Measurements from ENCODE around the gene GPR61. TPM values are rescaled to one million over a fixed set of nuclear protein-coding genes. Genes with fewer than 3 reads are reported as not detected.

The GPR61 gene
- total RNA-seq, 1 donor = not detected

- no peak overlapping the region for H3K4me3 ChIP-seq (ENCODE audit: low read depth, low read length)
- peak; percentile 63 for DNase-seq (ENCODE audit: low read depth)
- TF ChIP-seq, protein P1, sequence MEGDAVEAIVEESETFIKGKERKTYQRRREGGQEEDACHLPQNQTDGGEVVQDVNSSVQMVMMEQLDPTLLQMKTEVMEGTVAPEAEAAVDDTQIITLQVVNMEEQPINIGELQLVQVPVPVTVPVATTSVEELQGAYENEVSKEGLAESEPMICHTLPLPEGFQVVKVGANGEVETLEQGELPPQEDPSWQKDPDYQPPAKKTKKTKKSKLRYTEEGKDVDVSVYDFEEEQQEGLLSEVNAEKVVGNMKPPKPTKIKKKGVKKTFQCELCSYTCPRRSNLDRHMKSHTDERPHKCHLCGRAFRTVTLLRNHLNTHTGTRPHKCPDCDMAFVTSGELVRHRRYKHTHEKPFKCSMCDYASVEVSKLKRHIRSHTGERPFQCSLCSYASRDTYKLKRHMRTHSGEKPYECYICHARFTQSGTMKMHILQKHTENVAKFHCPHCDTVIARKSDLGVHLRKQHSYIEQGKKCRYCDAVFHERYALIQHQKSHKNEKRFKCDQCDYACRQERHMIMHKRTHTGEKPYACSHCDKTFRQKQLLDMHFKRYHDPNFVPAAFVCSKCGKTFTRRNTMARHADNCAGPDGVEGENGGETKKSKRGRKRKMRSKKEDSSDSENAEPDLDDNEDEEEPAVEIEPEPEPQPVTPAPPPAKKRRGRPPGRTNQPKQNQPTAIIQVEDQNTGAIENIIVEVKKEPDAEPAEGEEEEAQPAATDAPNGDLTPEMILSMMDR (IDR thresholded peaks at IDR 0.05; ENCODE audit: insufficient read depth, low read depth, low read length) = no peak
Measured at GRCh38 chr1:109500941-109501381, 38.7 kb upstream of the GPR61 start.

DNA sequence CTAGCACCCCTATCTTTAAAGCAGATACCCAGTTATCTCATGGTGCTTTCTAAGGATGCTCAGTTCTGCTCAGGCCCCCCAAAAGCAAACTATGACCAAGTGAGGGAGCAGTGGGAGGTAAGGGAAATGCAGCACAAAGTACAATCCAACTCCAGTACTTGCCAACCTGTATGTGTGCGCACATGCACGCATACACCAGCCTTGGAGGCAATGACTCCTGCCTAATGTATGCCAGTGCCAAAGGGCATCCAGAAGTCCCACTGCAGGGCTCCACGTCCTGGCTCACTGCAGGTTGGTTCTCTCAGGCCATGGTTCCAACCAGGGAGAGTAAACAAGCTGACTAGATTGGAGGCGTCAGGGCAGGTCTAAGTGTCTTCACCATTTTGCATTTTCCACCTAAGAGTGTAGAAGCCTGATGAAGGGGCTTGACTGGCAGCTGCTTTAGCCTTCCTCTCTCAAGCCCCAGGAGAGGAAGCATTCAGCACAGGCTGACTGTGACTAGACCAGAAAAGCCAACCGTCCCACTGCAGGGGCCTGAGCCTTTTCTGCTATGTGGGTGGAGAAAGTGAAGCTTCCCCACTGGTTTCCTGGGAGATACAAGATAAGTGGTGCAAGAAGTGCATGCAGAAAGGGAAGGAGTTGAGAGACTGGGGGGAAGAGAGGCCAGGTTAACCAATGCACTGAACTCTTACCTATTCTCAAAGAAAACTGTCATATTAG is 37.9 kb upstream of the GPR61 start:
- DNase-seq (ENCODE audit: low read depth) = no peak
- TF ChIP-seq, protein P1 (IDR thresholded peaks at IDR 0.05; ENCODE audit: insufficient read depth, low read depth, low read length) = no peak
- H3K4me3 ChIP-seq (ENCODE audit: low read depth, low read length) = no peak overlapping the region

DNA sequence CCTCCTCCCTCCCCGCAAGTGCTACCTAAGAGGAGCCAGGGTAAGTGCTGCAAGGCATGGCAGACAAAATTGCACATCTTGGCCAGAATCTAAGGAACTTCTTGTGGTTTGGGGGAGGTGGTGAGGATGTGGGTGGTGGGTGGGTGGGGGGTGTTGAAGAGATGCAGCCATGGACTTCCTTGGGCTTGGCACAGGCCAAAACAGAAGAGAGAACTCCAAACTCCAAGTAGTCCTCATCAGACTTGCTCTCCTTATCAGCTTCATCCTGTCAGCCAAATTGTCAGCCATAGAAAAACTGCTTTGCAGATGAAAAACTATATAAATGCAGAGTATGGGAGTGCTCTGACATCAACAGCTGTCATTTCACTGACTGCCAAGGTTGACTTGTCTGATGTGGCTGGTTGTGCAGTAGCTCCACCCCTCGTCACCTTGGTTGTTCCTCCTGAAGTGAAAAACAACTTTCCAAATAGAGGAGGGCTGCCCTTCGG is 37.3 kb upstream of the GPR61 start:
- no peak for DNase-seq (ENCODE audit: low read depth)
- H3K4me3 ChIP-seq (ENCODE audit: low read depth, low read length) = no peak overlapping the region
- TF ChIP-seq, protein P1 (IDR thresholded peaks at IDR 0.05; ENCODE audit: insufficient read depth, low read depth, low read length) = no peak

GRCh38 chr1:109503935-109504334 is 35.7 kb upstream of the GPR61 start:
- H3K4me3 ChIP-seq (ENCODE audit: low read depth, low read length) = no peak overlapping the region
- TF ChIP-seq, protein P1 (IDR thresholded peaks at IDR 0.05; ENCODE audit: insufficient read depth, low read depth, low read length) = no peak
- no peak for DNase-seq (ENCODE audit: low read depth)

GRCh38 chr1:109504974-109505373 is 34.7 kb upstream of the GPR61 start:
- DNase-seq (ENCODE audit: low read depth) = no peak
- H3K4me3 ChIP-seq (ENCODE audit: low read depth, low read length) = no peak overlapping the region
- TF ChIP-seq, protein P1 (IDR thresholded peaks at IDR 0.05; ENCODE audit: insufficient read depth, low read depth, low read length) = no peak

GRCh38 chr1:109508001-109508872 is 31.4 kb upstream of the GPR61 start:
- no peak for DNase-seq (ENCODE audit: low read depth)
- TF ChIP-seq, protein P1 (IDR thresholded peaks at IDR 0.05; ENCODE audit: insufficient read depth, low read depth, low read length) = no peak
- H3K4me3 ChIP-seq (ENCODE audit: low read depth, low read length) = no peak overlapping the region
